HG02798 (cell line): Measurements from ENCODE around the gene KIF5B.
"Not testable (repeated sequence)": the region's sequence is repeated elsewhere in the genome, so short reads cannot be mapped to it uniquely, and the experiment has no call there.

ENCODE experiments used
- ATAC-seq: cut with Tn5 transposase; IDR thresholded peaks from one replicate; pipeline ENCODE4 v1.9.1; 2021; ENCODE audit warnings: mild to moderate bottlenecking; ENCODE audit not compliant: unreplicated experiment, poor library complexity

Gene KIF5B

GRCh38 chr10:32056136-32057035 is at the start of gene KIF5B:
TSS of gene KIF5B (minus strand) at chr10:32056425. CDS start at chr10:32055973, 452 bp downstream.
- peak; percentile 92 for ATAC-seq

- no peak for ATAC-seq
These were observed 49.7 kb upstream of the KIF5B start for GRCh38 chr10:32105782-32106382.

- ATAC-seq = no peak
These were observed 48.6 kb upstream of the KIF5B start for GRCh38 chr10:32104622-32105509.

- no peak for ATAC-seq
These were observed 48.0 kb upstream of the KIF5B start for GRCh38 chr10:32104181-32104580.

GRCh38 chr10:32103721-32104120 is 47.5 kb upstream of the KIF5B start:
- no peak for ATAC-seq

- ATAC-seq = not testable (repeated sequence)
These were observed 42.5 kb upstream of the KIF5B start for GRCh38 chr10:32098566-32099259.

GRCh38 chr10:32095116-32095733 is 39.0 kb upstream of the KIF5B start:
- no peak for ATAC-seq

GRCh38 chr10:32093650-32094049 is 37.4 kb upstream of the KIF5B start:
- ATAC-seq = no peak

- ATAC-seq = no peak
These were observed 34.8 kb upstream of the KIF5B start for GRCh38 chr10:32091046-32091445.

GRCh38 chr10:32084185-32084851 is 28.1 kb upstream of the KIF5B start:
- ATAC-seq = no peak

- ATAC-seq = no peak
These were observed 21.8 kb upstream of the KIF5B start for GRCh38 chr10:32077896-32078485.

- ATAC-seq = no peak
These were observed 17.4 kb upstream of the KIF5B start for GRCh38 chr10:32073659-32074058.

GRCh38 chr10:32073128-32073527 is 16.9 kb upstream of the KIF5B start:
- no peak for ATAC-seq

GRCh38 chr10:32072025-32072800 is 16.0 kb upstream of the KIF5B start:
- no peak for ATAC-seq

- ATAC-seq = no peak
These were observed 14.4 kb upstream of the KIF5B start for GRCh38 chr10:32070645-32071044.

GRCh38 chr10:32068569-32068968 is 12.3 kb upstream of the KIF5B start:
- no peak for ATAC-seq

- ATAC-seq = not testable (repeated sequence)
These were observed 11.7 kb upstream of the KIF5B start for GRCh38 chr10:32067931-32068330.

GRCh38 chr10:32065856-32066255 is 9.6 kb upstream of the KIF5B start:
- no peak for ATAC-seq
